GM10266 (cell line): ENCODE measurements around the gene OGFR.

Experiments used
- DNase-seq: peaks from one replicate; pipeline ENCODE4 v3.0.0; 2012; ENCODE audit errors: extremely low spot score
- TF ChIP-seq, protein P1 (sequence below): IDR thresholded peaks from 2 replicates; pipeline ENCODE4 v1.5.1; 2012; ENCODE audit warnings: mild to moderate bottlenecking, low read depth; ENCODE audit not compliant: control insufficient read depth, insufficient read depth; ENCODE audit errors: missing control alignments

Gene OGFR

DNA sequence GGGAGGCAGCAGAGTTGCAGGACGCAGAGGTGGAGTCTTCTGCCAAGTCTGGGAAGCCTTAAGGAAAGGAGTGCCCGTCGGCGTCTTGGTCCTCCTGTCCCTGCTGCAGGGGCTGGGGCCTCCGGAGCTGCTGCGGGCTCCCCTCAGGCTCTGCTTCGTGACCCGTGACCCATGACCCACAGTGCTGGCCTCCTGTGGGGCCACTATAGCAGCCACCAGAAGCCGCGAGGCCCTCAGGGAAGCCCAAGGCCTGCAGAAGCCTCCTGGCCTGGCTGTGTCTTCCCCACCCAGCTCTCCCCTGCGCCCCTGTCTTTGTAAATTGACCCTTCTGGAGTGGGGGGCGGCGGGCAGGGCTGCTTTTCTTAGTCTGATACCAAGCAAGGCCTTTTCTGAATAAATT lies 9.0 kb downstream of the OGFR start:
- no peak for DNase-seq
- TF ChIP-seq, protein P1, sequence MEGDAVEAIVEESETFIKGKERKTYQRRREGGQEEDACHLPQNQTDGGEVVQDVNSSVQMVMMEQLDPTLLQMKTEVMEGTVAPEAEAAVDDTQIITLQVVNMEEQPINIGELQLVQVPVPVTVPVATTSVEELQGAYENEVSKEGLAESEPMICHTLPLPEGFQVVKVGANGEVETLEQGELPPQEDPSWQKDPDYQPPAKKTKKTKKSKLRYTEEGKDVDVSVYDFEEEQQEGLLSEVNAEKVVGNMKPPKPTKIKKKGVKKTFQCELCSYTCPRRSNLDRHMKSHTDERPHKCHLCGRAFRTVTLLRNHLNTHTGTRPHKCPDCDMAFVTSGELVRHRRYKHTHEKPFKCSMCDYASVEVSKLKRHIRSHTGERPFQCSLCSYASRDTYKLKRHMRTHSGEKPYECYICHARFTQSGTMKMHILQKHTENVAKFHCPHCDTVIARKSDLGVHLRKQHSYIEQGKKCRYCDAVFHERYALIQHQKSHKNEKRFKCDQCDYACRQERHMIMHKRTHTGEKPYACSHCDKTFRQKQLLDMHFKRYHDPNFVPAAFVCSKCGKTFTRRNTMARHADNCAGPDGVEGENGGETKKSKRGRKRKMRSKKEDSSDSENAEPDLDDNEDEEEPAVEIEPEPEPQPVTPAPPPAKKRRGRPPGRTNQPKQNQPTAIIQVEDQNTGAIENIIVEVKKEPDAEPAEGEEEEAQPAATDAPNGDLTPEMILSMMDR, result no peak

DNA sequence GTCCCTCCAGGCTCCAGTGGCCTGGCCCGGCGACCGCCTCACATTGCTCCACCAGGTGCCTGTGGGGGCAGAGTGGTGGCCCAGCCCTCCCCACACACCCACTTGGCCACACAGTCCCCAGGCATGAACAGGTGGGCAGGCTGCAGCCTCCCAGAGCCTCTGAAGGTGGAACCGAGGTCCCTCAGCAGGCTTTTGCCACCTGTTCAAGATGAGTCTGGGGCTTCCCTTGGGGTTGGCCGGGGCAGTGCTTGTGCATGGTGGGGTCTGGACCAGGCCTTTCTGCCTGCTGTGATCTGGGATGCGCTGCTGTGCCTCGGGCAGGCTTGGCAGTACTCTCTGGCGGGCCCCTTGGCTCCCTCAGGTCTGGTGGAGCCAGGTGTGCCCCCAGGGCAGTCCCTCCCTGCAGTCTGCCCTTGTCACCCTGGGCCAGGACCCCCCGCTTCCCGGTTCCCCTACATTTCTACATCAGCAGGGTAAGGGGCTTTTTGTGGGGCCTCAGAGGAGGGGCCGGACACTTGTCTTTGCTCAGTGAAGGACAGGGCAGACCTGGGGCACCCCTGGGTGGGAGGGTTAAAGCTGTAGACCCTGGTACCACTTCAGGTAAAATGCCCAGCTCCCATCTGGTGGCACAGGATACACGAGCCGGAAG lies 9.5 kb downstream of the OGFR start:
- TF ChIP-seq, protein P1, result no peak
- DNase-seq, result no peak

DNA sequence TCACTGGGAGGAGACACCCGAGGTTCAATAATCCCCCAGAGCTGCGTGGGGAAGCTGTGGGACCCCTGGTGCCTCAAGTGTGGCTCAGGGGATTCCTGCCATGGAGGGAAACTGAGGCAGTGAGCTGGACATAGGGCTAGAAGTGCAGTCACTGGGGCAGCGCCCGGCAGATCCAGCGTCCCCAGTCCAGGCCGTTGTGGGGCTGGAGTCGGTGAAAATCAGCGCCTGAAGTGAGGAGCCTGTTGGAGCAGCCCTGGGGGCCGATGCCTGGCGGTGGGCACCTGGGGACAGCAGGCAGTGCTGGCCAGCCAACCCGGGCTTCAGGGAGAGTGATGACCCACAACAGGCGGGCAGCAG lies 10.1 kb downstream of the OGFR start:
- no peak for DNase-seq
- TF ChIP-seq, protein P1, result no peak

DNA sequence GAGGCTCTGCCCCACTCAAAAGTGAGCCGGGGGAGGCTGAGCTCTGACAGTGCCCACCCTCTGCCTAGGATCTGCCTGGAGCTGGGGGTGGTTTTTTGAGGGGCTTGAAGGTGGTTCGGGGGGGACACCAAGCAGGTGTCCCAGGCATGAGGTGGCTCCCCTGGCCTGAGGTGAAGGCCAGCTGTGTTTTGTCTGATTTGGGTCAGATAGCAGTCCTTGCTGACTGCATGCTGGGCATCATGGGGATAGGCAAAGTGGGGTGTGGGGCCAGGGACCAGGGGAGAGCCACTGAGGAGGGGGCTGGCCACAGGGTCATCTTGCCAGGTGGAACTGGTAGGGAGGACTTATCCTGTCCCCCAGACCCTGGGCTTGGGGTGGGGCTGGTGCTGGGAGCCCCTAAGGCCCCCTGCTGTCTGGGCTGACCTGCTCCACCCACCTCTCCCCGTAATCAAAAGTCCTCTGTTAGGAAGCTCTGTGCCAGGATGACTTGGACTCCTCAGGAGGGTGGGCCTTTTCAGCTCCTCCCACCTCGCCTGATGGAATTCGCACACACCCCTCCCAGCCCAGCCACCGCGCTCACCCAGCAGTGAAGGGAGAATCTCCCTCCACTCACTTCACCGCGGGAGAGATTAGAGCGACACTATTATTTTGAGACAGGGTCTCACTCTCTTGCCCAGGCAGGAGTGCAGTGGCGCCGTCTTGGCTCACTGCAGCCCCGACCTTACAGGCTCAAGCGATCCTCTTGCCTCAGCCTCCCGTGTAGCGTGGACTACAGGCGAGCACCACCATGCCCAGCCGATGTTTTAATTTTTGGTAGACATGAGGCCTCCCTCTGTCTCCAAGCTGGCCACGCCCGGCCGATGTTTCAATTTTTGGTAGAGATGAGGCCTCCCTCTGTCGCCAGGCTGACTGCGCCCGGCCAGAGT lies 10.7 kb downstream of the OGFR start:
- TF ChIP-seq, protein P1, result no peak
- no peak for DNase-seq

DNA sequence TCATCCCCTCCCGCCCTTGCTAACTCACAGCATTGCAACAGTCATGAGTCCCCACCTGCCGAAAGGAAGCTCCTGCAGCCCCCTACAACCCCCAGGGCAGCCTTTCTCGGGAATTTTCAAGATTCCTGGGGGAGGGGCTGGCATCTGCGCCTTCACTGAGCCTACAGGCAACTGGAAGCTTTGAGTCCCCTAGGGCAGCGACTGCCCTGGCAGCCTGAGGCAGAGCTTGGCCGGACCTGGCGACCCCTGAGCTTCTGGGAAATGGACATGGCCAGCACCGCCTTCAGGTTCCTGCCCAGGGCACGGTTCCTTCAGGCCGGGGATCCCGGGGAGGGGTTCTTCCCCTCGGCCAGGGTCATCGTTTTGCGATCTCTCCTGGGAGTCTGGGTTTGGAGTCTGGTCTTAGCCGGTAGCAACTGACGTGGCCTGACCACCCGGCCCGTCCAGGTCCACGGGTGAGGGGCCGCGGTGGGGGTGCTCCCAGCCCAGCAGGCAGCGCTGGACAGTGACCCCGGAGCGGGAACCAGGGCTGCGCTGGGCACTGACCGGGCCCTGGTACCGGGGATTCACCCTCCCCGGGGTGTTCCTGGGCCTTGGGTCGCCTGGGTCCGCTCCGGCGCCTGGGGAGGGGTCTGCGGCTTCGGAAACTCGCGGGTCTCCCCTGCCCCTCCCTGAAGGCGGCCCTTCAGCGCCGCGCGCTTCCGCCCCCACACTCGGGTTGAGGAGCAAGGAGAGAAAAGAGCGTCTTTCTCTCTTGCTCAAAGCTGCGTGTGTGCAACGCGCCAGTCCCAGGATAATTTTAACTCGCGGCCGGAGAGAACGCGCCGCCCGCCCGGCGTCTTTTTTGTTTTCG lies 11.6 kb downstream of the OGFR start:
- TF ChIP-seq, protein P1, result no peak
- no peak for DNase-seq

DNA sequence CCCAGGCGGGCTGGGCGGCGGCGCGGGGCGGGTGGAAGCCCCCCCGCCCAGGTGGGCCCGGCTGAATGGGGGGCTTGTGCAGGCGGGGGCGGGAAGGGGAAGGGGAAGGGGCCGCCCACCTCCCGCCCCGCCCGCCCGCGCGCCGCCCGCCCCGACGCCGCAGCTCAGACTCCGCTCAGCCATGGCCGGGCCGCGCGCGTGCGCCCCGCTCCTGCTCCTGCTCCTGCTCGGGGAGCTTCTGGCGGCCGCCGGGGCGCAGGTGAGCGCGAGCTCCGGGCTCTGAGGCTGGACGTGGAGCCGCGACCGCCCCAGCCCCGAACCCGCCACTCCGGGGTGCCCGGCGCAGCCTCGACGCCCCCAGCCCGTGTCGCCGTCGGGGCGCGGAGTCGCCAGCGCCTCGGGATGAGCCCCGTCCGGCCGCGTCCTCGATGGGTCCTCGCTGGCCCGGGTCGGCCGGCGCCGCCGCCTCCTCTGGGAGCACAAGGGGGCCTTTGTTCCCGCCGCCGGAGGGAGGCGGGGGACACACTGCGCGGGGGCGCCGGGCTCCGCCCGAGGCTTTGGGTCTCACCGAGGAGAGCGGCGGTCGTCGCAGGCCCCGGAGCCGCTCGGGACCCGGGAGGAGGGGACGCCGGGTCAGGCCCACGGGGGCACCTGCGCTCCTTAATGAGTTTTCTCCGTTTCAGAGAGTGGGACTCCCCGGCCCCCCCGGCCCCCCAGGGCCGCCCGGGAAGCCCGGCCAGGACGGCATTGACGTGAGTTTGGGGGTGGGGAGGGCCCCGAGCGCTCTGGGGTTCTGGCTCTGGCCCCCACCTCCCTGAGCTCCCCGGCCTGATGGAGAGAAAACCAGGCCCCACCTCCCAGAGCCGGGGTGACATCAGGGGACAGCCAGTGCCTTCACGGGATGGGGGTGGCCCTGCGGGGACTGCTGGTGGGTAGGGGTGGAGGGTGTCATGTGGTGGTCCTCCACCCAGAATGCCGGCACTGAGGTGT lies 12.5 kb downstream of the OGFR start, which contains the start of gene COL9A3:
Gene COL9A3 (plus strand): TSS at position 167 of the 990 bp plus-strand sequence. CDS start 15 bp downstream, at position 182.
- TF ChIP-seq, protein P1, result no peak
- DNase-seq, result no peak
